OCI-LY7 (cell line): ENCODE measurements around the gene FOXO3.

ENCODE experiments used
- CTCF ChIP-seq: fragments of 200-600 bp; sonication (generic); conservative IDR thresholded peaks from 2 replicates; pipeline ENCODE4 v1.5.1; 2014; ENCODE audit warnings: mild to moderate bottlenecking, antibody characterized with exemption, low read length, moderate library complexity, mixed read lengths
- EZH2phosphoT487 ChIP-seq: fragments of 200-600 bp; sonication (generic); IDR thresholded peaks from 2 replicates; pipeline ENCODE4 v1.6.1; 2018; ENCODE audit warnings: low read depth, borderline replicate concordance, mild to moderate bottlenecking, mixed run types, antibody characterized with exemption, low read length, moderate library complexity, mixed read lengths

DNA sequence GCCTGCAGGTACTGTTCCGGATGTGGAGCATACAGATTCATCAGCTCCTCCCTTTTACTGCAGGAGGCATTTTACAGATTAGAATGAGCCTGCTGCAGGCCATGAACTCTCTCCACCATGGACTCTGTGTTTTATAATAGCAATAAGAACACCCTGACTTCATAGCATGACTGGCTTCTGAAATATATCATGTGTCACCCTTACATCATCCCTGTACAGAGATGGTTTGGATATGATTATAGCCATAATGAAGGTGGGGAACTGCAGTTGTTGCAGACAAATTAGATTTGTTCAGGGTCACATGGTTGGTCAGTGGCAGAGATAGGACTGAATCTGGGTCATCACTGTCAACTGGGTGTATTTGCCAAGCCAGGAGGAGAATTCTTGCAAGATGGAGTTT is 100.7 kb downstream of the FOXO3 start:
- no peak for TF ChIP-seq CTCF
- TF ChIP-seq EZH2phosphoT487: no peak
